T1000 (cell line): ENCODE results near the gene NABP1.
"Not testable (repeated sequence)": the region's sequence is repeated elsewhere in the genome, so short reads cannot be mapped to it uniquely, and the experiment has no call there.

Experiments used
- DNase-seq: peaks from one replicate; lab custom pipeline; 2025; ENCODE audit warnings: mixed read lengths; lab: John Stamatoyannopoulos, UW

Gene NABP1

GRCh38 chr2:191677646-191678436 is at the start of gene NABP1:
Gene NABP1 (plus strand): TSS chr2:191678136. CDS start chr2:191678615, 479 bp downstream.
- peak; percentile 95 for DNase-seq

GRCh38 chr2:191629001-191629453 is 48.9 kb upstream of the NABP1 start:
- DNase-seq, result no peak

DNA sequence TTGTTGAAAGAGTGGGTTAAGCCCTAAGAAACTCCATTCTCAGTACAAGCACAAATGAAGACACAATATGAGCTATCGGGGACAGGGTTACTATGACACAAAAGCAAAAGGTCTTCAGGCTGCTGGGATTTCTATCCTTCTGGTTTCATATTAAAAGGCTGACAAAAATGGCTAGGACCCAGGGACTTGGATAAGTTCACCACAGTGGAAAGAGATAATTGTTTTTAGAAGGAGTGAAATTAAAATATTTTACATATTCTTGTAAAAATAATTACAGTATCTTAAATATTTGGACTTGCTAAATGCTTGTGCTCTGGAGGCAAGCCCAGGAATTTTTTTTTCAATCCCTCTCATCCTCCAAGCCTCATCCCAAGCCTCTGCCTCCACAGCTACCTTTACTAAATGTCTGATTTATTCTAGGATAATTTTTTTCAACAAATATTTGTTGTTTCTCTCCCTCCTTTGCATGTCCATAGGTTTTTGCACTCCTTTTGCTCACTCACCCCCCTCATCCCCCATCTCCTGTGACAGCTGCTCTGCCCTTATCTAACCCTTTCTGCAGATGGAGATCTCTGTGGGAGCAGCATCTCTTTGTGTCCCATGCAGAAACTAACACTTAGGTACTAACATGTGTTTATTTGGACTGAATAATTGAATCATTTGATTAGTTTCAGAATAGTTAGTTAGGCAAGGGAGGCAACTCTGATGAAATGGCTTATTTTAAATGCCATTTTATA is 47.8 kb upstream of the NABP1 start:
- DNase-seq, result no peak

GRCh38 chr2:191631754-191632153 is 46.2 kb upstream of the NABP1 start:
- peak; percentile 33 for DNase-seq

DNA sequence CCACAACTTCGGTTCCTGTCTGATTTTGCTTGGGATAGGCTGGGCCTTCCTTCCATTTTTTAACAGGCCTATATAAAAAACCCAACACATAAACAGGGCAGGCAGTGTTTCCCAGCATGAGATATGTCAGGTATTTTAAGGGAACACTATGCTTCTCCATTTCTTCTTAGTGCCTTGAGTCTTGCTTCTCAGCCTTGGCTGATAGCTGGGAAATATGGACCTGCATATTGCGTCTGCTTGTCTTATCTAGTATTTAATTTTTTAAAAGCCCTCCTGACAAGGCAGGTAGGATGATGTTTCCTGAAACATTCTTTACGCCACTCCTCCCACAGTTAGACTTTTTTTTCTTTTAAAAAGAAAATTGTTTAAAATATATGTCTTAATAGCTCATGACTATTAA is 45.5 kb upstream of the NABP1 start:
- DNase-seq, result no peak

- no peak for DNase-seq
Measured at GRCh38 chr2:191634791-191635190, 43.1 kb upstream of the NABP1 start.

GRCh38 chr2:191635333-191636234 is 42.4 kb upstream of the NABP1 start:
- no peak for DNase-seq

GRCh38 chr2:191636235-191636543 is 41.7 kb upstream of the NABP1 start:
- DNase-seq, result peak; percentile 38

GRCh38 chr2:191636586-191636985 is 41.4 kb upstream of the NABP1 start:
- DNase-seq, result no peak

- DNase-seq, result no peak
Measured at GRCh38 chr2:191637182-191638078, 40.5 kb upstream of the NABP1 start.

GRCh38 chr2:191638079-191638801 is 39.7 kb upstream of the NABP1 start:
- no peak for DNase-seq

DNA sequence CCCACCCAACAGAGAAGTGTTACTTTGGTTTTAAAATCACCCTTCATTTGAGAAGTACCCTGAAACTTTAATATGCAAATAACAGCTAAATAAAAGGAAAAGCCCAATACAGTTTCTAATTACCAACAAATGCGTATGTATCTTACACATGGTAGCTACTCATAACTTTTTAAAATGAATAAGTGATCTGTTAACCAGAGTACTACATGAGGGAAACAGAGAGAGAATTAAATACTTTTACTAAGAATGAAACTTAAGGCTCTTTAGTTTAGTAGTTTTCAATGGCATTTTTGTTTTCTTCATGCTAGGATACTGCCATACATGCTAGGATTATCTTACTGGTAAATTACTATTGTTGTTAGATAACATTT is 39.1 kb upstream of the NABP1 start:
- no peak for DNase-seq

DNA sequence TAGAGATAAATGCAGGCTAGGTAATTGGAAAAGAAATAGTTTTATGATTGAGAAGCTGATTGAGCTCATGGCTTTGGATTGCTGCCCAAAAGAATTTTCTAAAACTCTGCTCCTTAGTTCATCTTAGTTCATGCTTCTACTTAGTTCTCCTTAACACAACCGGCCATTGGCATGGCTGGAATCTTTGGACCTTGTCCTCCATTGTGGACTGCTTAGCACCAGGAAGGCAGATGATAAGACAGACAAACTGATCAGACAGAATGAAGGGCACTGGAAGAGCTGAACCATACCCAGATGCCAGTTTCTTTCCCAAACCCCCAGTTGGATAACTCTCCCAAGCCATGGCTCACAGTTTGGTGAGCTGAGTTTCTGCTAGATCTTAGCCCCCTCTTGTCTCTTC is 36.3 kb upstream of the NABP1 start:
- DNase-seq, result no peak

- no peak for DNase-seq
Measured at GRCh38 chr2:191642541-191642940, 35.4 kb upstream of the NABP1 start.

DNA sequence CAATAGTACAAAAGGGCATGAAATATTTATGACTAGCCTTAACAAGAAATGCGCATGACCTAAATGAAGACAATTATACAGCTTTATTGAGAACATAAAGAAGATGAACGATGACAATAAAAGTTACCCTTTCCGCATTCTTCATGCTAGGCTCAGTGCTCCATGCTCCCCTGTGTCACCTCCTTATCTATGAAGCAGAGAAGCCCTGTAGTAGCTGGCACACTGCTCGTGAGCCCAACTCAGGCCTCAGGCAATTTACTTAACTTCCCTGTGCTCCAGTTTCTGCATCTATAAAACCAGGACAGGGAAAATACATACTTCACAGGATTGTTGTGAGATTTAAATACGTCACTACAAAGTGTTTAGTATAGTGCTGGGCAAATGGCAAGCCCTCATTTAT is 34.5 kb upstream of the NABP1 start:
- no peak for DNase-seq

DNA sequence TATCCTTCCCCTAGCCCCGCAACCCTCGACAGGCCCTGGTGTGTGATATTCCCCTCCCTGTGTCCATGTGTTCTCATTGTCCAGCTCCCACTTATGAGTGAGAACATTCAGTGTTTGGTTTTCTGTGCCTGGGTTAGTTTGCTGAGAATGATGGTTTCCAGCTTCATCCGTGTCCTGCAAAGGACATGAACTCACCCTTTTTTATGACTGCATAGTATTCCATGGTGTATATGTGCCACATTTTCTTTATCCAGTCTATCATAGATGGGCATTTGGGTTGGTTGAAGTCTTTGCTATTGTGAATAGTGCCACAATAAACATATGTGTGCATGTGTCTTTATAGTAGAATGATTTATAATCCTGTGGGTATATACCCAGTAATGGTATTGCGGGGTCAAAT is 33.3 kb upstream of the NABP1 start:
- DNase-seq, result not testable (repeated sequence)

DNA sequence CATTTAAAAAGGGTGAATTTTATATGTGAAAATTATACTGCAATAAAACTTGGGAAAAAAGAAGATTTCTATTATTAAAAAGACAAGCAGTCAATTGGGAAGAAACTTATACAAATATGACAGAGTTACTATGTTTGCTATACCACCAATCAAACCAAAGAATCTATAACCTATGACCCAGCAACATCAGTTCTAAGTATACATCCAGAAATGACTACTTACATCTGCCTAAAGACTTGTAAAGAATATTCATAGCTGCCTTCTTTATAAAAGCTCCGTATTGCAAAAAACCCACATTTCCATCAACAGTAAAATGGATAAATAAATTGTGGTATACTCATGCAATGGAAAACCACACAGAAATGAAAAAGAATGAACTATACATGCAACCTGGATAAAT is 32.9 kb upstream of the NABP1 start:
- no peak for DNase-seq

DNA sequence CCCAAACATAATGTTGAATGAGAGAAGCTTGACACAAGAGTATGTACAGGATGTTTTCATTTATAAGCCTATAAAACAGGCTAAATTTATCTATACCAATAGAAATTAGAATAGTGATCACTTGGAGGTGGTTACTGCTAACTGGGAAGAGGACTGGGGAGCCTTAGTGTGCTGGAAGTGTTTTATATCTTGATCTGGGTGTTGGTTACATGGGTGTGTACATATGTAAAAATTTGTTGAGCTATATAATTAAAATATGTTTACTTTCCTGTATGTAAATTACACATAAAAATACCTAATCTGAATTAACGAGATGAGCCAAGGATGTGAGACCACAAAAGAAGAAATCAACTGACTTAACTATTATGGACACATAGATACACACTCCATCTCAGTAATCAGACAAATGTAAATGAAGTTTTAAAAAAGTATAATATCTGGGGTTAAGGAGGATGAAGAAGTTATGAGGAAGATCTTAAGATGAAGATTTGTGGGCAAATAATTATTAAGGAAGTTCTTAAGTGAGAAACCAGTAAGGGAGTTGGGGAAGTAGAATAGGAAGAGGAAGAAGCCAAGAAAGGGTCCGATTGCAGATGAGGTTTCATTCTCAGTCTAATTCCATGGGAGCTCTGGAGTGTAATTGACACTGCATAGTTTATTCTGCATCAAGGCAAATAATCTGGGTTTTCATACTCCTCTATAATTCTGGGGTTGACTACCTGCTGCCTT is 32.3 kb upstream of the NABP1 start:
- no peak for DNase-seq

- no peak for DNase-seq
Measured at GRCh38 chr2:191646163-191646902, 31.6 kb upstream of the NABP1 start.
